SH-SY5Y (cell line): Measurements from ENCODE around the gene GBP7.

ENCODE experiments used
- GATA2 ChIP-seq: IDR thresholded peaks from 2 replicates; pipeline ENCODE4 v1.6.1; 2011; ENCODE audit warnings: mild to moderate bottlenecking, low read depth, low read length
- GATA3 ChIP-seq: IDR thresholded peaks from 2 replicates; pipeline ENCODE4 v1.6.1; 2011; ENCODE audit warnings: low read depth, mild to moderate bottlenecking, low read length, moderate library complexity

GBP7 gene

DNA sequence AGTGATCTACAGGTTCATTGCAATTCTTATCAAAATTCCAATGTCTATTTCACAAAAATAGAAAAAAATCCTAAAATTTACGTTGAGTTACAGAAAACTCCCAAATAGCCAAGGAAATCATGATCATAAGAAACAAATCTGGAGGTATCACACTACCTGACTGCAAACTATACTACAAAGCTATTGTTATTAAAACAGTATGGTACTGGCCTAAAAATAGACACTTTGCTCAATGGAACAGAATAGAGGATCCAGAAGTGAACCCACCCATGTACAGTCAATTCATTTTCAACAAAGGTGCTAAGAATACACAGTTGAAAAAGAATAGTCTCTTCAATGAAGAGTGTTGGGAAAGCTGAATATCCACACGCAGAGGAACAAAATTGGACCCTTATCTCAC is 80.1 kb downstream of the GBP7 start:
- TF ChIP-seq GATA3: no peak
- TF ChIP-seq GATA2: no peak

- TF ChIP-seq GATA2 (peak; percentile 33; the same call in 1 of the 2 replicates), GATA3 (peak; percentile 37; the same call in 1 of the 2 replicates)
Observed at GRCh38 chr1:89089962-89090361, 85.8 kb downstream of the GBP7 start.

- no peak for TF ChIP-seq GATA3
- no peak for TF ChIP-seq GATA2
Observed at GRCh38 chr1:89088572-89088971, 87.2 kb downstream of the GBP7 start.

DNA sequence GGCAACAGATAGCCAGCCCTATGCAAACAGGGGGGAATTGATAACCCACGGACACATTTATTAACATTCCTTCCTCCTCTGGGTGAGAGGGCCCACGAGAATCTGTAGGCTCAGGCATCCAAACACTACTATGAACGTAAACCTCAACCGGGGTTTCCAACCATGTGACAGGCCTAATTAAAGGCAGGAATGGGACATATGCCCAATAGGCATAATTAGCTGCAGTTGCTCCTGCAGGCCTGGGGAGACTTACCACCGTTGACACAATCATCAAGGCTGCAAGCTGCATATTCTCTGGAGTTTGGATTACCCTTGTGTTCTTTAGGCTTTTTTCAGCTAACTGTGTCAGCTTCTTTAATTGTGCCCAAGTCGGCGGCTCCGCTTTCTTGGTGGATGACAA is 88.6 kb downstream of the GBP7 start:
- TF ChIP-seq GATA2 (no peak), GATA3 (no peak)

DNA sequence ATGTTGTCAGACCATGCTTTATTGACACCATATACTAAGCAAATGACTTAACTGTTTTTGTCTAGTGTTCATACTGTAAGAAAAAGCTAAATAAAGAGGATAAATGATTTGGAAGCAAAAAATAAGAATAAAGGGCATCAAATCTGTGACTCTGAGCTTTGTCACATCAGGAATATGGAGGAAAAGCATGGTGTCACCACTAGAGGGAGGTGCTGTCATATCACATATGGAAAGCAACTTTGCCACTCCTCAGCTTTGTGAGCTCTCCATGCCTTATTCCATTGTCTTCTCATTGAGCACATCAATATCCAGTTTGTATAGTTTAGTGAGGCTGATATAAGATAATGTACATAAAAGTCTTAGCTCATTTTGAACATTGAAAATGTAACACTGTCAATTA is 90.0 kb downstream of the GBP7 start:
- no peak for TF ChIP-seq GATA2
- TF ChIP-seq GATA3: no peak
